Measurements from ENCODE around the gene SCOC.

Gene SCOC

GRCh38 chr4:140333523-140333922 is 39.9 kb upstream of the SCOC start:
- H3K79me2 ChIP-seq (ENCODE audit: insufficient read depth, low read length), result no peaks in the 10 kb centered on the region
- no peaks in the 10 kb centered on the region for H3K9me2 ChIP-seq (replicated peaks; ENCODE audit: insufficient read depth, low read length)
- H3K4me2 ChIP-seq (ENCODE audit: low read depth, low read length, poor library complexity, severe bottlenecking), result no peak overlapping the region
- TF ChIP-seq CTCF (IDR thresholded peaks at IDR 0.05; ENCODE audit: insufficient read depth, low read length, poor library complexity, severe bottlenecking) (no peak), EZH2phosphoT487 (conservative IDR thresholded peaks at IDR 0.05; ENCODE audit: low read length) (no peak)
- H3F3A ChIP-seq (ENCODE audit: insufficient read depth), result no peaks in the 10 kb centered on the region
- no peaks in the 10 kb centered on the region for H4K20me1 ChIP-seq (ENCODE audit: low read depth, low read length)
- H3K9me3 ChIP-seq (ENCODE audit: insufficient read depth, low read length), result no peaks in the 10 kb centered on the region
- no peaks in the 10 kb centered on the region for H3K27me3 ChIP-seq (ENCODE audit: low read length)
- H3K9ac ChIP-seq (ENCODE audit: low read length), result no peak overlapping the region
- H3K4me3 ChIP-seq (ENCODE audit: insufficient read depth, low read length, poor library complexity, severe bottlenecking), result no peak overlapping the region
- no peak overlapping the region for H2AFZ ChIP-seq (ENCODE audit: low read depth, low read length, severe bottlenecking)
- H3K36me3 ChIP-seq (ENCODE audit: low read length), result no peaks in the 10 kb centered on the region
- no peak overlapping the region for H3K27ac ChIP-seq (ENCODE audit: low read depth, low read length)

- Histone ChIP-seq H2AFZ (ENCODE audit: low read depth, low read length, severe bottlenecking) (no peak overlapping the region), H3K4me3 (ENCODE audit: insufficient read depth, low read length, poor library complexity, severe bottlenecking) (no peak overlapping the region), H3K27ac (ENCODE audit: low read depth, low read length) (no peak overlapping the region), H3K27me3 (ENCODE audit: low read length) (no peaks in the 10 kb centered on the region), H4K20me1 (ENCODE audit: low read depth, low read length) (no peaks in the 10 kb centered on the region), H3K79me2 (ENCODE audit: insufficient read depth, low read length) (no peaks in the 10 kb centered on the region), H3K9me2 (replicated peaks; ENCODE audit: insufficient read depth, low read length) (no peaks in the 10 kb centered on the region), H3K36me3 (ENCODE audit: low read length) (no peaks in the 10 kb centered on the region), H3F3A (ENCODE audit: insufficient read depth) (no peaks in the 10 kb centered on the region), H3K9me3 (ENCODE audit: insufficient read depth, low read length) (no peaks in the 10 kb centered on the region), H3K4me2 (ENCODE audit: low read depth, low read length, poor library complexity, severe bottlenecking) (no peak overlapping the region), H3K9ac (ENCODE audit: low read length) (no peak overlapping the region)
- no peak for TF ChIP-seq EZH2phosphoT487 (conservative IDR thresholded peaks at IDR 0.05; ENCODE audit: low read length)
- TF ChIP-seq CTCF (IDR thresholded peaks at IDR 0.05; ENCODE audit: insufficient read depth, low read length, poor library complexity, severe bottlenecking), result no peak
Measured at GRCh38 chr4:140335076-140335475, 38.4 kb upstream of the SCOC start.

GRCh38 chr4:140336730-140337129 is 36.7 kb upstream of the SCOC start:
- Histone ChIP-seq H3K27me3 (ENCODE audit: low read length) (no peaks in the 10 kb centered on the region), H3K27ac (ENCODE audit: low read depth, low read length) (no peak overlapping the region), H3K9me3 (ENCODE audit: insufficient read depth, low read length) (no peaks in the 10 kb centered on the region), H3K4me2 (ENCODE audit: low read depth, low read length, poor library complexity, severe bottlenecking) (no peak overlapping the region), H3K4me3 (ENCODE audit: insufficient read depth, low read length, poor library complexity, severe bottlenecking) (no peak overlapping the region), H3K9ac (ENCODE audit: low read length) (no peak overlapping the region), H3K79me2 (ENCODE audit: insufficient read depth, low read length) (no peaks in the 10 kb centered on the region), H3K9me2 (replicated peaks; ENCODE audit: insufficient read depth, low read length) (no peaks in the 10 kb centered on the region), H2AFZ (ENCODE audit: low read depth, low read length, severe bottlenecking) (no peak overlapping the region), H3F3A (ENCODE audit: insufficient read depth) (no peaks in the 10 kb centered on the region), H4K20me1 (ENCODE audit: low read depth, low read length) (no peaks in the 10 kb centered on the region), H3K36me3 (ENCODE audit: low read length) (no peaks in the 10 kb centered on the region)
- TF ChIP-seq EZH2phosphoT487 (conservative IDR thresholded peaks at IDR 0.05; ENCODE audit: low read length) (no peak), CTCF (IDR thresholded peaks at IDR 0.05; ENCODE audit: insufficient read depth, low read length, poor library complexity, severe bottlenecking) (no peak)

Data from SU-DHL-6 (cell line).